Skin epidermis (tissue), 12 donors: Measurements from ENCODE around the gene FTL.

Experiments used
- H3K27ac ChIP-seq, 21 experiments: fragments of 200-600 bp; sonication (generic) in 11 of 21; one replicate each; pipeline ENCODE4 v1.5.0; 2020; ENCODE audit warnings: mild to moderate bottlenecking in 3 of 21, inconsistent platforms in 2 of 21, moderate library complexity in 2 of 21
- H3K4me3 ChIP-seq, 7 experiments: fragments of 200-600 bp; sonication (generic) in 2 of 7; one replicate each; pipeline ENCODE4 v1.5.0; 2020; ENCODE audit warnings: inconsistent platforms in 2 of 7, mild to moderate bottlenecking in 2 of 7, moderate library complexity in 1 of 7

FTL gene

DNA sequence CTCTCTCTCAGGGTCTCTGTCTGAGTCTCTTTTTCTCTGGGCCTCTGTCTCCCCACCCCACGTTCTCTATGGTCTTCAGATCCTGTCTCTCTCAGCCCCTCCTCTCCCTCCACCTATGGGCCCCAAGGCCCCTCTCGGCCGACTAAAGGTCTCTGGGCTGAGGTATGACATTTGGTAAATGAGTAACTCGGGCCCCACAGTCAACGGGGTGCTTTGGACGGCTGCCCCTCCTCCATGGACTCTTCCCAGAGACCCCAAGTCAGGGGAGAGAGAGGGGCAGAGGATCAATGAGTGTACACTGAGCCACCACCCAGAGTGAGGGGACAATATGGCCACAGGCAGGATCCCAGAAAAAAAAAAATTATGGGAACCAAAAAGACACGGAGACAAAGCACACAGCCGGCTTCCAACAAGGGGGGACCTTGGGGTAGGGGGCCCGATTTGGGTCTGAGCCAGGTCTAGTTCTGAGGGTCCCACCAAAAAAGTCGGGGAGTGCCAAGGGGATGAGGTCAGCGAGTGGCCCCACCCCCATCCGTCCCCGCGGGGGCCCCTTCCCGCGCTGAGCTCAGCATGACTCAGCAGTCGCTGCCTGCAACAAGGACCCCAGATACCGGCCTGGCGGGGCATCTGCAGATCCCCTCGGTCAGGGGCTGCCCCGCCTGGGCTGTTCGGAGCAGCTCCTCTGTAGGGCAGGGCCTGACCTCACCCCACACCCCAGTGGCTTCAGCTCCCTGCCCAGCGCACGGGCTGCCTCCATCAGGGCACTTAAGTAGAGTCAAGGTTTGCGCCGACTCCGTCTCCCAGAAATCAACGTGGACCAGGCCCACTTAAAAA, 1.5 kb upstream of the FTL start:
- Histone ChIP-seq H3K27ac (peak overlapping the region in 20 of 21 experiments; percentile 73 to 95 (median 88)), H3K4me3 (peak overlapping the region in 6 of 7 experiments; percentile 3 to 78 (median 40))

DNA sequence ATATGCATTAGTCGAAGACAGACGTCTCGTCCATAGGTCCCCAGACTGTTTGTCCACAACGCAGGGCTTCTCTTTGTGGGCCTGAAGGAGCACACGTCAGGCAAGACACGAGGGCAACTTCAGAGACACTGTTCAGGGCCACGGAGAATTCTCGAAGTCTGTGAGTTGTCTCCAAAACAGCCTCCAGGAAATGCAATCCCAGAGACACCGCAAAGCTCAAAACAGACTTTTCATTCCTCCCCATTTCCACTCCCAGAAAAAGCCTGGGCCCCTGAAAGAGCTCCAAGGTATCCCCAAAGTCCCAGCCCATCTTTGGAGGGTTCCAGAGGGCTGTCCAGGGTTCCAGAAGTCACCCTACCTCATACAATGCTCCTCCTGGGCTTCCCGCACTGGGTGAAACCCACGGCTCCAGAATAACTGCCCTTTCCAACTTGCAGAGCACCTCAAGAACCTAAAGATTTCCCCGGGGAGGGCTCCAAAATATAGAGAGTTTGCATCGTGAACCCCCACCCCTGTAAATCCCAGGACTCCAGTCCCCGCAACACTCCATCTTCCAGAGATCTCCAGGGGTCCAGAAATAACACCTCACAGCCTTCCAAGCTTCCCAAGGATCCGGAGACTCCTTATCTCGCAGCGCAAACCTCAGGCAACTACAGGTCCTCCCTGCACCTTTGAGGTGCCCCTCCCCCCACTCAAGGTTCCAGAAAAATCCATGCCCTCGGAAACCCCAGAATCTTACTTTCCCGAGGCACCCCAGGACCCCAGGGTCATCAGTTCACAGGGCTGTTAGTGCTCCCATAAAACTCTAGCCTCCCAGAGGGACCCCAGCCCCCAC, 687 bp upstream of the FTL start:
- Histone ChIP-seq H3K4me3 (peak overlapping the region; percentile 64 to 86 (median 73)), H3K27ac (peak overlapping the region; percentile 37 to 95 (median 88))

DNA sequence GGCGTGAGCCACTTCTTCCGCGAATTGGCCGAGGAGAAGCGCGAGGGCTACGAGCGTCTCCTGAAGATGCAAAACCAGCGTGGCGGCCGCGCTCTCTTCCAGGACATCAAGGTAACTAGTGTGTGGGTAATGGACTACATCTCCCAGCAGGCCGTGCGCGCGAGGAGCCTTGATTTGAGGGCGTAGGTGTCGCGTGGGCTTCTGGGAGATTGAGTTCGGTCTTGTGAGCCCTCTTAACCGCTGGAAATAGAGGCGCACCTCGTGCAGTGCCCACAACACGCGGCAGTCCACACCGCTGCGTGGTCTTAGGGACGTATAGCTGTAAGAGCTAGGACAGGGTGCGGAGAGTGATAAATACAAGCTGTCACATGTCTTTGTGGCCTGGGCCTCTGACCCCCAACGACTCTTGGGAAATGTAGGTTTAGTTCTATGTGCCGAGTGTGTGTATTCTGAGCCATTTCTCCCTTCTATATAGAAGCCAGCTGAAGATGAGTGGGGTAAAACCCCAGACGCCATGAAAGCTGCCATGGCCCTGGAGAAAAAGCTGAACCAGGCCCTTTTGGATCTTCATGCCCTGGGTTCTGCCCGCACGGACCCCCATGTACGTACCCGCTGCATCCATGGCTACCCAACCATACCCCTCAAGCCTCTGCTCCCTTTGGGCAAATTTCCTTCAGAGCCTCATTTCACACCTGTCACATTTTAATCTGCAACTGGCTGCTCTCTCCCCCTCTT, 864 bp downstream of the FTL start:
- H3K27ac ChIP-seq, result peak overlapping the region; percentile 43 to 95 (median 87)
- H3K4me3 ChIP-seq, result peak overlapping the region; percentile 64 to 86 (median 73)

DNA sequence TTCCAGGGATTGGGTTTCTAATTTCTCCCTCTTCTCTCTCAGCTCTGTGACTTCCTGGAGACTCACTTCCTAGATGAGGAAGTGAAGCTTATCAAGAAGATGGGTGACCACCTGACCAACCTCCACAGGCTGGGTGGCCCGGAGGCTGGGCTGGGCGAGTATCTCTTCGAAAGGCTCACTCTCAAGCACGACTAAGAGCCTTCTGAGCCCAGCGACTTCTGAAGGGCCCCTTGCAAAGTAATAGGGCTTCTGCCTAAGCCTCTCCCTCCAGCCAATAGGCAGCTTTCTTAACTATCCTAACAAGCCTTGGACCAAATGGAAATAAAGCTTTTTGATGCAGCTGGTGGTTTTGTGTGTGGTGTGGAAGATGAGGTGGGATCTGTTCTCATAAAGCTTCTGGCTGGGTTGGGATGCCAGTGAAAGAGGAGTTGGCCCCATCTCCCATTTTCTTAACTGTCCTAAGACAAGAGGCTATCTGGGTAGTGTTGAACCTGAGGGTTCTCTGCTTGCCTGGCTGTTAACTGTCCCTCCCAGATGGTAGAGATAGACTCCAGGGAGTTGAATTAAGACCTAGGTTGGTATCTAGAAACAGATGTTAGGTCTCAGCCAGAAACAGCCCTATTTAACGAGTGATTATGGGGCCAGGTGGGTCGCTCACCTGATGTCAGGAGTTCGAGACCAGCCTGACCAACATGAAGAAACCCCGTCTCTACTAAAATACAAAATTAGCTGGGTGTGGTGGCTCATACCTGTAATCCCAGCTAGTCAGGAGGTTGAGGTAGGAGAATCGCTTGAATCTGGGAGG, 1.6 kb downstream of the FTL start:
- H3K4me3 ChIP-seq, result peak overlapping the region; percentile 64 to 86 (median 73)
- H3K27ac ChIP-seq, result peak overlapping the region in 20 of 21 experiments; percentile 29 to 95 (median 88)

DNA sequence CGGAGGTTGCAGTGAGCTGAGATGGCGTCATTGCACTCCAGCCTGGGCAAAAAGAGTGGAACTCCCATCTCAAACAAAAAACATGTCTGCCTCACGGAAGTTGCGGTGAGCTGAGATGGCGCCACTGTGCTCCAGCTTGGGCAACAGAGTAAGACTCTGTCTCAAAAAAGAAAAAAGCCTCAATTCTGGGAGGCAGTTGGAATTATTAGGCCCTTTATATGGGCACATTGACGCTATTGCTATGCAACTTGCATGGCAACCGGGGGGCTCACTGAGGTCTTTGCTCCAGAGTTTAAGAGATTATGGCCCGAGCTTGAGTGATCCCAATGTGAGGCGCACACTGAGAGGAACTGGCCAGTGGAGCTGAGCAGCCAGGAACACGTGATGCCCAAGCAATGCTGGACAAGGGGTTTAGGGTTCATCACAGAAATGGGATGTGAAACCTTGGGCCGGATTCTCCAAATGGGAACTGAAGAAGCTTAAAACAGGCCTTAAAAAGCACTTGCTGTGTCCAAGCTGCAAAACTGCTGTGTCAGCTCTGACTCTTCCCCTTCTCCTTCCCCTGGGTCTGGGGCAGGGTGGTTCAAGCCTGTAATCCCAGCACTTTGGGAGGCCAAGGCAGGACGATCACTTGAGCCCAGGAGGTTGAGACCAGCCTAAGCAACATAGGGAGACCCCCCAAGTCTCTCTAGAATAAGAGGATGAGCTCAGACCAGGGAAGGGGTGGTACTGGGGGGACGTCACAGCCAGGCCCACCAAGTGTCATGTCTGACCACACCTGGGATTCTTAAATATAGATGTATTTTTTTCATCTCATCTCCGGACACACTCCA, 2.5 kb downstream of the FTL start:
- Histone ChIP-seq H3K4me3 (peak overlapping the region in 6 of 7 experiments; percentile 64 to 78 (median 71)), H3K27ac (peak overlapping the region in 11 of 21 experiments; percentile 6 to 95 (median 90))

DNA sequence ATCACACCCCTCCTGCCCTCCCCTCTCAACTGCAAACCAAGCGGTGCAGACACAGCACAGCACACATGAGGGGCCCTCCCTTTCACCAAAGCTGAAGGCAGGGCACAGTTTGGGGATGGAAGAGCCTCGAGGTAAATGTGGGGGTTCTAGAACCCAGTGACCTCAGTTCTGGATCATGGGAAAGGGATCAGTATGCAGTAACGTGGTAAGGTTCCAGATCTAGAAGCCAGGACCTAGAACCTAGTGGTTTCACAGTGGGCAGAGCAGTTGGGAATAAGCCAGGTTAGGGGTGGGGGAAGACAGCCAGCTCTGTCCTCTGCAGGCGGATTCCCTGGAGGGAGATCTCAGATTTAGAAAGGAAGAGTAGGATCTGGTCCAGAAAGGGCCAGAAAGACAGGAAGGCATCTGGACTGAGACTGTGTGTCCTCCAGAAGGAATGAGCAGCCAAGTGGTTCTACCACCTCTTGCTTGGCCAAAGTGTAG, 3.1 kb downstream of the FTL start:
- no peak overlapping the region for H3K4me3 ChIP-seq
- H3K27ac ChIP-seq, result peak overlapping the region in 7 of 21 experiments; percentile 28 to 94 (median 51)

DNA sequence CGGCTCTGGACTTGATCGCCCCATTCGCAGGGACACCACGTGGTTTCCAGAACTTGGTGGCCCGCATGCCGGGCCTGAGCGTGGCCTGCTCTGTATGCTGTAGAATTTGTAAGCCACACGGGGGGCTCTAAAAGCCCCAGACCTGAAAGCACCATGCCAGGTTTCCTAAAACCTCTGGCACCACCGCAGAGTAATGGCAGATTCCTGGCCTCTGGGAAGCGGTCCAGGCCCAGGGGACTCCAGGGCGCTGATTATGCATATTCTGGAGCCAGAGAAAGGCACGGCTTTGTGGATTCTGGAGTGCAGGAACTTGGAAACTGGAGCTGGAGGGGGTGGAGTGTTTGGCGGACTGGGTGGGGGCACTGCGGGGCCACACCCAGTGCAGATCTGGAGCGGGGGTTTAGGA, 3.7 kb downstream of the FTL start:
- H3K27ac ChIP-seq, result peak overlapping the region in 5 of 21 experiments; percentile 16 to 93 (median 28)
- no peak overlapping the region for H3K4me3 ChIP-seq

DNA sequence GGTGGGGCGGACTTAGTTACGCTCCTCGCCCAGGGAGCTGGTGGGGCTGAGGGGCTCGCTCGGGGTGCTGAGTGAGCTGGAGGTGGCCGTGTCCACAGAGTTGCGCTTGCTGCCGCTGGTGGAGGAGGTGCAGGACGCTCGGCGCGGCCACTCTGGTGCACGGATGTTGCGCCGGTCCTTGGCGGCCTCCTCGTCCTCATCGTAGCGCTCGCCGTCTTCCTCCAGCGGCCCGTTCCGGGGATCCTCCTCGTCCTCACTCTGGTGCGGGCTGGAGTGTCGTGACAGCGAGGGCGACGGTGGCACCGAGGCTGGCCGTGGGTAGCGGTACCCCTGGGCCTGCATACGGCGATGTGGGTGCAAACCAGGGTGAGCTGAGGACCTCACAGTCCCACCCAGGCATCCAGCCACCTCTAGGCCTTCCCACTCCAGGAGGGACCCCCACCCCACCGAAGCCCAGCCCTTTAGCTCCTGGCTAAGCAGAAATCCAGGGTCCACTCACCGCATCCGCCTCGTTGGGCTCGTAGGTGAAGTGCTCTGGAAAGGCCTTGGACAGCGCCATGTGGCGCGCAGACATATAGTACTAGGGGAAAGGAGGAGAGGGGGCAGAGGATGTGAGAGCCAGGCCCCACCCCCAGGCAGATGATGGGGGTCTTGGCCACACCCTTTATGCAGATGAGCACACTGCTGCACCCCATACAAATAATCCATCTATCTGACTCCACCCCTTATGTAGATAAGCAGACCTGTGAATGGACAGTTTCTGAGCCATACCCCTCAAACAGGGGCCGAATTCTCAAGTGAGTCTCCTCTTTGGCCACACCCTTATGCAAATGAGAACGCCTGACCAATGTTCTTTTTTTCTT, 4.4 kb downstream of the FTL start:
- peak overlapping the region in 1 of 21 experiments; percentile 51 for H3K27ac ChIP-seq
- no peak overlapping the region for H3K4me3 ChIP-seq

DNA sequence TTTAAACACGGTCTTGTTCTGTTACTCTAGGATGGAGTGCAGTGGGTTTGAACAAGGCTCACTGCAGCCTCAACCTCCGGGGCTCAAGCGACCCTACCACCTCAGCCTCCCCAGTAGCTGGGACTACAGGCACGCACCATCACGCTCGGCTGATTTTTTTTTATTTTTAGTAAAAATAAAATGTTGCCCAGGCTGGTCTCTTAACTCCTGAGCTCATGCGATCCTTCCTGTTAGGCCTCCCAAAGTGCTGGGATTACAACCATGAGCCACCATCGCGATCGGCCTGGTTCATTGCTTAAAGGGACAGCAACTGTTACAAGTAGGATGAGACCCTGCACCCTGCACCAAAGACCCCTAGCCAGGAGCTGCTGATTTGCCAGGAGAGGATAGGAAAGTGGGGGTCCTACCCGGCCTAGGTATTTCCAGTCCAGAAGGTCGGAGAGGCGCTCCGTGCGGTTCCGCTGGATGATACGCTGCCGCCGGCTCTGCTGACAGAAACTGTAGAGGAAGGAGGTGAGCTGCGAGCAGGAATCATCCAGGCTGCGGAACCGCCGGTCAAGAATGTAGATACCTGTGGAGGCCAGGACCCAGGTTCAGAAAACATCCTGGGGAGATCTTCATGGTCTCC, 5.1 kb downstream of the FTL start:
- Histone ChIP-seq H3K27ac (peak overlapping the region in 1 of 21 experiments; percentile 21), H3K4me3 (no peak overlapping the region)

DNA sequence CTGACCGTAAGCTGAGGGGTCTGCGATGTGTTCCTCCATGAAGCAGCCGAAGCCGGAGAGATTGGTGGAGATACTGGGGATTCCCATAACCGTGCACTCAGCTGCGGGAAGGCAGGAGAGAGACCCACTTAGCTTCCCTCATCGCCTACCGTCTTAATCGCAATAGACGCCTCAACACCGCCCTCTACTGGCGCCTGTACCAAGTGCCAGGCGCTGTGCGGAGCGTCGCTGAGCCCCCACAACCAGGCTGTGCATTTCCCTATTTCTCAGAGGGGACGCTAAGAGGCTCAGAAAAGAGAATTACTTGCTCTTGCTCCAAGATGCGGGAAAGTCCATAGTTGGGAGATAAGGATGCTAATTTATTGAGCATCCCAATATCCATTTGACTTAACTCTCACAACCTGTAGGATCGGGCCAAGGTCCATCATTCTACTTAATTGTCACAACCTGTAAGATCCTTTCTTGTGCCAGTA, 5.8 kb downstream of the FTL start:
- Histone ChIP-seq H3K27ac (peak overlapping the region in 1 of 21 experiments; percentile 21), H3K4me3 (no peak overlapping the region)

DNA sequence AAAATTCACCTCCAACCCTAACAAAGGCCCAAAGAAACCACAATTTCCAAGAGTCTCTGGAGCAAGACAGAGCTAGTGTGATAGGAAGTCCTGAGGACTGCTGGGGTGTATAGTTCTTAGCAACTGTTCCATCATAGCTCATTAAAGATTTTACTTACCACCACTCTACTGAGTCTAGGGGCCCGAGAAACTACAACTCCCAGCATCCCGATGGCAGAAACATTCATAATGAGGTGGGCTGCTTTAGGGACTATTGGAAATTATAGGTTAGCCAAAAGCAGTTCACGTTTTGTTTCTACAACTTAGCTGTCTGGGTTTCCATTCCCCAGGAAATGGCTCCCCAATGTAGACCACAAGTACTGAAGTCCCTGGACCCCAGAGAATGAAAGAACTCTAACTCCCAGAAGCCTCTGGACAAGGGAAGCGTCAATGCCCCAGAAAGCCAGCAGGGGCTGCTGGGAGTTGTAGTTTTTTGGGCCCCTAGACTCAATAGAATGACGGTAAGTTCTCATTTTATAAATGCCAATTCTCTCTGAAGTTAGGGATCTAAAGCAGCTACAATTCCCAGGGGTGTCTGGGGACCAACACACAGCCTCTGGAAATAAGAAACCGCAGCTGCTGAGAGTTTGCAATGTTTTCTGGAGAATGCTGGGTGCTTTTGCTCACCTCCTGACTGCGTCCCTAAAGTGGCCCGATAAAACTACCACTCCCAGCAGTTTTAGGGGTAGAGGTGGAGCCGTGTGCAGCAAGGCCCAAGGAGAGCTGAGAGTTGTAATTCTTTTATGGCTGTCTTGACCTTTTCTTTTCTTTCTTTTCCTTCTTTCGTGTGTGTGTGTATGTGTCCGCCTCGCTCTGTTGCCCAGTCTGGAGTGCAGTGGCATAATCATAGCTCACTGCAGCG, 11.1 kb downstream of the FTL start:
- Histone ChIP-seq H3K27ac (peak overlapping the region in 1 of 21 experiments; percentile 27), H3K4me3 (no peak overlapping the region)

DNA sequence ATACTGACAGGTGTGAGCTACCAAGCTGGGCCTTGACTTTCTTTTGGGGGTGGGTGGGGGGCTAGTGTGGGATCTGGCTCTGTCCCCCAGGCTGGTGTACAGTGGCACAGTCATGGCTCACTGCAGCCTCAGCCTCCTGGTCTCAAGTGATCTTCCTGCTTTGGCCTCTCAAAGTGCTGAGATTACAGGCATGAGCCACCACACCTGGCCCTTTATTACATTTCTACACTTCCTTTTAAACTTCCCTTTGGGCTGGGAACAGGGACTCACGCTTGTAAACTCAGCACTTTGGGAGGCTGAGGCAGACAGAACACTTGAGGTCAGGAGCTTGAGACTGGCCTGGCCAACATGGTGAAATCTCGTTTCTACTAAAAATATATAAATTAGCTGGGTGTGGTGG, 12.0 kb downstream of the FTL start:
- no peak overlapping the region for H3K4me3 ChIP-seq
- H3K27ac ChIP-seq, result peak overlapping the region in 3 of 21 experiments; percentile 10 to 42 (median 27)

DNA sequence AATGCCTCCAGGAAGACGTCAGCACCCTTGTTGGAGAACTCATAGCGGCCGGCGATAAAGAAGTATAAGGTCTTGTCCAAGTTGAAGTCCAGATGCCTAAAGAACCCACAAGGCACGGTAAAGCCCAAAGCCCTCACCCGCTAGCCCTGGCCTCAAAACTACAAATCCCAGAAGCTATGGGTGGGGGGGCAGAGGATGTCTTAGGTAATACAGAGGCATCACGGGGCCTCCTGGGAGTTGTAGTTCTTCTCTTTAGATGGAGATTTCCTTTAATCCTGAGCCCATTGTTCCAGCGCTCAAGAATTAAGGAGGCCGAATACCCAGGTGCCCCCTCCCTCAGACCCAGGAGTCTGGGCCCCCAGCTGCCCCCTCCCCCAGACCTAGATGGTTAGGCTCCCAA, 17.2 kb downstream of the FTL start:
- Histone ChIP-seq H3K4me3 (no peak overlapping the region), H3K27ac (no peak overlapping the region)

DNA sequence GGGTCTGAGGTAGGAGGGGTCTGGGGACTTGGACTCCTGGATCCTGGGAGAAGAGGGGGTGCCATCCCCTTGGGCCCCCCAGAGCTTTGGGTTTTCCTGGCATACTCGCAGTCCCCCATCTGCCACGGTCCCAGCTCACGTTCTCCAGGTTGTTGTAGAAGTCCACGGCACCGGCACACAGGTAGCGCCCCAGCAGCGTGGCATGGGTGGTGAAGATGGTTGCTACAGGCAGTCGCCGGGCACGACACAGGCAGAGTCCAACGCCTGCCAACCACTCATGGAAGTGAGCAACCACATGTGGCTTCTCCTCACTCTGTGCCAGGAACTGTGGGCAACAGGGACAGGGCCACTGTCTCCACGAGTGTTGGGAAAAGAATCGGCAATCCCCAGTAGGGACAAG, 20.6 kb downstream of the FTL start:
- no peak overlapping the region for H3K27ac ChIP-seq
- H3K4me3 ChIP-seq, result no peak overlapping the region

DNA sequence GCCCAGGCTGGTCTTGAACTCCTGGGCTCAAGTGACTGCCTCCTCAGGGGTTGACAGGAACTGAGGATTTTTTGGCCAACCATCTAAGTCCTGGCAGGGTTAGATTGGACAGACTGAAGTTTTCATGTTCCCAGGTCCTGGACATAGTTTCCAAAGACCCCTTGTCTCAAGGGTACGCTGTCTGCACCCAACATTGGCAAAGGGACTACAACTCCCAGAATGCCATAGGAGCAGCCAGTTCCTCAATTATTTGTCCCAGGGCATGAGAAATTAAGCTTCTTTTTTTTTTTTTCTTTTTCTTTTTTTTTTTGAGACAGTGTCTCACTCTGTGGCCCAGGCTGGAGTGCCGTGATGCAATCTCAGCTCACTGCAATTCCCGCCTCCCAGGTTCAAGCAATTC, 21.1 kb downstream of the FTL start:
- no peak overlapping the region for H3K4me3 ChIP-seq

DNA sequence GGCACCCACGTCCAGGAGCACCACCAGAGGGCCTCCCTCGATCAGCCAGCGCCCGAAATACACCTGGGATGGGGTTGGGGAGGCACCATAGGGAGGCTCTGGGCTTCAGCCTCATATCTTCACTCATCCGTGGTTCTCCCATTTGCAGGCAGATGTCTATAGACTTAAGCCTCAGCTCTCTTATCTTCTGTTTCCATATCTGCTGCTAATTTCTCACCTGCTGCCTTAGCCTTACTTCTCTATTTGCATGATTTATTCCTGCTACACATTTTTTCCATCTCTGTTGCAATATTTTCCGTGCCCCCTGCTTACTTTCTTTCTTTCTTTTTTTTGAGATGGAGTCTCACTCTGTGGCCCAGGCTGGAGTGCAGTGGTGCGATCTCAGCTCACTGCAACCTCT, 22.2 kb downstream of the FTL start:
- Histone ChIP-seq H3K27ac (no peak overlapping the region), H3K4me3 (no peak overlapping the region)

More for the DNA sequence above, 21.1 kb downstream of the FTL start:
- no peak overlapping the region for H3K27ac ChIP-seq
